CD1c-positive myeloid dendritic cell (primary cell): ENCODE data around the gene ACSL5.

Experiments used
- DNase-seq: peaks from one replicate; pipeline ENCODE4 v3.0.0-alpha.2; 2016; ENCODE audit errors: extremely low spot score

ACSL5 gene, protein sequence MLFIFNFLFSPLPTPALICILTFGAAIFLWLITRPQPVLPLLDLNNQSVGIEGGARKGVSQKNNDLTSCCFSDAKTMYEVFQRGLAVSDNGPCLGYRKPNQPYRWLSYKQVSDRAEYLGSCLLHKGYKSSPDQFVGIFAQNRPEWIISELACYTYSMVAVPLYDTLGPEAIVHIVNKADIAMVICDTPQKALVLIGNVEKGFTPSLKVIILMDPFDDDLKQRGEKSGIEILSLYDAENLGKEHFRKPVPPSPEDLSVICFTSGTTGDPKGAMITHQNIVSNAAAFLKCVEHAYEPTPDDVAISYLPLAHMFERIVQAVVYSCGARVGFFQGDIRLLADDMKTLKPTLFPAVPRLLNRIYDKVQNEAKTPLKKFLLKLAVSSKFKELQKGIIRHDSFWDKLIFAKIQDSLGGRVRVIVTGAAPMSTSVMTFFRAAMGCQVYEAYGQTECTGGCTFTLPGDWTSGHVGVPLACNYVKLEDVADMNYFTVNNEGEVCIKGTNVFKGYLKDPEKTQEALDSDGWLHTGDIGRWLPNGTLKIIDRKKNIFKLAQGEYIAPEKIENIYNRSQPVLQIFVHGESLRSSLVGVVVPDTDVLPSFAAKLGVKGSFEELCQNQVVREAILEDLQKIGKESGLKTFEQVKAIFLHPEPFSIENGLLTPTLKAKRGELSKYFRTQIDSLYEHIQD

DNA sequence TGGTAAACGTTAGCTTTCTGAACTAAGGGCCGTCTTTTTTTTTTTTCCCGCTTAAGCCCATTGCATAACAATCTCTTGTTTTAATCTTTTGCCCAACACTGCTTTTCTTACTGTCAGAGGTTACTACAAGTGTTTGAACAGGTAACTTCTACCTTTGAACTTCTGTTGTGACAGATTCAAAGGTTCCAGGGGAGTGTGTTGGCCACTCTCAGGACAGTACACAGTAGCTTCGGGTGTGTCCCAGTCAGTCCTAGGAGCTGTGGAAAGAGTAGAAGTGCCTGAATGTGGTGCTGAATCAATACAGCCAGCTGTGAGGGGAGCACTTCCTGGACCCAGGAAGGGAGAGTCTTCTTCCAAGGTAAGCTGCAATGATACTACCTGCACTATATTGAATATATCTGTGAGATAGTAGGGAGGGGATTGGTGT, at the start of gene ACSL5:
Gene ACSL5, plus strand, starts transcription at position 205 of the 427 bp plus-strand sequence. CDS start 20,831 bp downstream, outside the sequence.
- no peak for DNase-seq

DNA sequence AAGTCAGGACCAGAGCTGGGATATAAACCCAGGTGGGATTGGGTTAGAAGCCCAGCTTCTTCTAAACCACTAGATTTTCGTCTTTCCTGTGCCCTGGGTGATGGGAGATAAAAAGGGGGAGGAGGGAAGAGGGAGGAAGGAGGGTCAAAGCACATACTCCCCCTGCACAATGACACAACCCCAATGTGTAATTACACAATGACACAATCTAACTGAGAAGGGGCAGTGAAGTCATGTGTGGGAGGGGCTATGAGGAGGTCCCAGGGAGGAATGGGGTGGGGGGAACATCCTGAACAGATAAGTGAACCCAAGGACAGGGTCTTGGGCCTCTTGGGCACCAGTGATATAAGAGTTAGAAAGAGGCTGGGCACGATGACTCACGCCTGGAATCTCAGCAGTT, 46.2 kb upstream of the ACSL5 start:
- DNase-seq: no peak

- peak; percentile 37 for DNase-seq
Observed at GRCh38 chr10:112330162-112330561, 43.8 kb upstream of the ACSL5 start.

DNA sequence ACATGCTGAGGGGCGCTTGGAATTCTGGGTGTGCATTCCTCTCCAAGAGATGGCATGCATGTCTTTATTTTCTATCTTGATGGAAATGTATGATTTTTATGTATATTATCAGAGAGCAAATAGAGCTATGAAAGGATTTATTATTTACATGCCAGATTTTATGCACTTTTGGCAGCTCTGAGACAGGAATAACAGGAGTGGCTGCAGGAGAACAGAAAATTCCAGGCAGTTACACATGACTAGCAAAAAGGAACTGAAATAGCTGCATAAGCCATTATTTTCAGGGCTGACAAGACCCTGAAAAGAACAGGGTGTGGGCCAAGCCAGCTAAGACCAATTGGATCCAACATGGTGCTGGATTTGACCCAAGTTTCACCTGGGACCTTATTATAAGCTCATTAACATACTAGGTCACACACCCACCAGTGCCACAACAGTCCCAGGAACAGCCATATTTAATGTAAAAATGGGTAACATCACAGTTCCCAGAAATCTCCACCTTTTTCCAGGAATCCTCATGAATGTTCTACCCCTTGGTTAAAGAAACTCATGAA, 43.2 kb upstream of the ACSL5 start:
- DNase-seq: peak; percentile 21

DNA sequence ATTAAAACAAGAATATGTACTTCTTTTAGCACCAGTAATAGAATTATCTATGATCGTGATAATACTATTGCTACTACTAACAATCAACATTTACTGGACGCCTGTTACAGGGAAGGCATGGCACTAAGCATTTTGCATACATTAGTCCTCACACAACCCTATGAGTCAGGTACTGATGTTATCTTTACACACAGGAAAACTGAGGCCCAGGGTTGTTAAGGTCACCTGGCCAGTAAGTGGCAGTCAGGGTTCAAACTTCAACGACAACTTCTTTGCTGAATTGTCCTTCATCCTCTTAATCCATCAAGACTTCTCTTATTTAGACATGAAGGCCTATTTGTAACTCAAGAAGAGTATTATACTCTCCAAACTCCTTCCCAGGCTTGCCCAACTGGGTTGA, 41.9 kb upstream of the ACSL5 start:
- DNase-seq: no peak

DNA sequence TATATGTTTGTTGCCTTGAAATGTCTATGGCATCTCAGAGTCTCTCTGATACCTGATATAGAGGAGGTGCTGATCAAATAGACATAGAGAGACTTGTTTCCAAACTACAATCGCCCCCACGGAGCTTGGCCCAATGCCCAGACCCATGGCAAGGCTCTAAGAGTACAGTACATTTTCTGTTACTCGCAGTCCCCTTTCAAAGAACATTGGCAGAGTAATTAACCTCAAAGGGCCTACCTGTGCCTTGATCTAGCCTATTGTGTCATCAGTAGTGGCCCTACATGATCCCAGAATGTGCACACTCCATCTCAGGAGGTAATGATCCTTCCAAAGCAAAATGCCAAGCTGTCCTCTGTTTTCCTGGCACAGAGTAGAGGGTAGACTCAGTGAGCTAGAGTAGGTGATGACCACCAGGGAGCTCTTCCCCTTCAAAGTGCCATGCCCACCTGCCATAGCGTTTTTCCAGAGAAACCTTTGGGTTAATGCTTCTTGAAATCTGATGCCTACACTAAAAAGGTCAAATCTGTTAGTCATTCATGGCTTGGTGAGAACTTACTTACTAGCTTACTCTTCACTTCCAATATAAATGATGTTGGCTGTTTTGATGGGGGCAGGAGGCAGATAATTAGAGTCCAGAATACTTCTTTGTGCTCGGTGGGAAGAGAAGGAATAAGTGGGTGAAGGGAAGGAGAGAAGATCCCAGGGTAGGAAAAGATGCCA, 41.2 kb upstream of the ACSL5 start:
- no peak for DNase-seq

DNA sequence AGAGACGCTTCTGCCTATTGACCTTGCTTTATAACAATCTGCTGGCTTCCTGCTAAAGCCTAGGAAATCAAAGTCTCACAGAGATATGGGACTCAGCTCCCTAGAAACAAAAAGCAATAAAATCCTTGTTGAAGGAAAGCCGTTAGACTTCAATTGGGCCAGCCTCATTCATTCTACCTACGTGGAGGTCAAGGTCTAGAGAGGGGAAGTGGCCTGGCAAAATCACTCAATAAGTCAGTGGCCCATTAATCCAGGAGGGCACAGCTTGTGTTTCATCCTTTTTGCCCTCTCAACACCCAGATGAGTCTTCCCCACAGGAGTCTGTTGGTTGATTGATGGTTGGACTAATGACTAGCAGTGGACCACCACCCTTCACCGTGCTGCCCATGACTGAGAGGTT, 40.5 kb upstream of the ACSL5 start:
- no peak for DNase-seq

DNA sequence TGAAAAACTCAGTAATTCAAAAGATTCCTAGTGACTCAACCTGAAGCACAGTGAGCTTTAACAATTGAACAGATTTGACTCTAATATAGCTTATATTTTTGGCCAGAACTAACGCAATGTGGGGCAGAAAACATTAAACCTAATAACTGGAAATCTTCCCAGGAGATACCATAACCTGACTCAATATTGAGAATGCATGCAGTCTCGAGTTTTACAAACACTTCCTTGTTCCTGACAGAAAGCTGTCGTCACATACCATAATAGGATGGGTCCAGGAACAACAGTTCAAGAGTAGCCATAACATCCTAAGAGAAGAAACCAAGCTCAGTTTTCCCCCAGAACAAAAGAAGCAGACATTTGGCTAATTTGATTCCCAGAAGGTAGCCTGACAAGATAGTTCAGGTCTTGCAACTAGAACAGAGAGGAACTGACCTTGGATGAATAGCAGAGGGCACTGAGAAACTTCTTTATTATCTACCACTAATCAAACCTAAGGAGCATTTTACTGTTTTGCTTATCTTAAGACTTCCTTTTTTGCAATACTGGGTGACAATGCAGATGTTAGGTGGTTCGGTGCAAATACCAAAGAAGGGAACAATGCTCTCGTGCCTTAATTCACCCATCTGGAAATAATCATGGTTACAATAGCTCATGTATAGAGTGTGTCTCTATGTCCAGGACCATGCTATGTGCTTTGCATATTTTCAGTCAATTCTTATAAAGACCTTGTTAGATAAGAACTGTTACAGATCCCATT, 38.6 kb upstream of the ACSL5 start:
- DNase-seq: no peak

- no peak for DNase-seq
Observed at GRCh38 chr10:112335868-112336265, 38.0 kb upstream of the ACSL5 start.

DNA sequence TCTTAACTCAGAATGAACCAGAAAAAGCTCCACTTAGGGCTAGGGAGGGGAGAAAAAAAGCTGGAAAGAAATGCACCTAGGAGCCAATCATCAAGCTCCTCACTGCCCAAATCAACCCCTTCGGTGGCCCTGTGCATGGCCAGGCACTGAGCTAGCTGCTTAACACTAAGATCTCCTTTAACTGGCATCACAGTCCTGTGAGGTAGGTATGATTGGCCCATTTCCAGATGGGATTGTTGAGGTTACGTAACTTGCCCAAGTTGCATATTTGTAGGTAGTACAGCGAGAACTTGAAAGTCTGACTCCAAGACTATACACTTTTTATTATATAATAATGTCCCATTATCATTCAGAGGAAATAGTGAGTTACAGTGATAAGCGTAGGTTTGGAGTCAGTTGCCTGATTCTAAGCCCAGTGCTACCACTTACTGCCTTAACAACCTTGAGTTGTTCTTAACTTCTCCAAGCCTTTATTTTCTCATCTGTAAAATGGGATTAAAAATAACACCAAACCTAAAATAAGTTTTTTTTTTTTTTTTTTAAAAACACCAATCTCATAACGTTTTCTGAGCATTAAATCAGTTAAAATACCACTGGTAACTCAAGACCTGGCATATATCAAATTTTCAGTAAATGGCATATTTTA, 37.2 kb upstream of the ACSL5 start:
- no peak for DNase-seq

- no peak for DNase-seq
Observed at GRCh38 chr10:112338957-112339356, 35.0 kb upstream of the ACSL5 start.

DNA sequence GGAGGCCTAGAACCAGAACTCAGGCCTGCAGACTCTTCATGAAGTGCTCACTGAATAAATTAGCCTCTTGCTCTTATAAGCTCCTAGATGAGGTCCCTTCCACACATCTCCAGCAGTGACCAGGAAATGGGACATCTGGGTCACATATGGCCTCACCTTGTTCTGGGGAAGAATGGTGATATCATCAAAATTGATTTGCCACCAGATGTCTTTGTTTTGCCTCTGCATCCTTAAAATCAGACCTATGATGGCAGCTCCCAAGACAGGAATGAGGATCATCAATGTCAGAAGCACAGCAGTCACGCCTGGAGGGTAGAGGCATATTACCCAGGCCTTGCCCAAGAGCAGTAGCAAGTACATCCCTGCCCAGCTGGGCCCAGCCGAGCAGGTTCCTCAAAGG, 33.3 kb upstream of the ACSL5 start:
- no peak for DNase-seq

GRCh38 chr10:112343056-112343806, 30.7 kb upstream of the ACSL5 start:
- DNase-seq: no peak

DNA sequence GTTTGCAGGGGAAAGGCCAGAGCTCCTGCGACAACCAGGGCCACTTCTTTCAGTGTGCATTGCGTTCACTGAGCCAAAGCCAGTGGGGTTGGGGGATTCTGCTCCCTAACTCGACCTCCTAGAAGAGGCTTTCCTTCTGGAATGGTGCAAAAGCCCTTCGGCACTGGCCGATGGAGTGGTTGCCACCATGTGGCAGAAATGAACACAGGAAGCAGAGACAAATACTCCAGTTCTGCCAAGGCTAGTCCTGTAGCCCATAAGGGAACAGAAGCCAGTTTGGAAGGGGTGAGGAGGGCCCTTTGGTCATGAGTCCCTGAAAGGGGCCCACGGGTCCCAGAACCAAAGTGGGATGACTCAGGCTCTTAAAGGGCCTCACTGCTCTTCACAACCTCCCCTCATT, 29.7 kb upstream of the ACSL5 start:
- no peak for DNase-seq

GRCh38 chr10:112345202-112345601, 28.7 kb upstream of the ACSL5 start:
- DNase-seq: no peak

GRCh38 chr10:112345743-112346142, 28.2 kb upstream of the ACSL5 start:
- DNase-seq: no peak

GRCh38 chr10:112346774-112347173, 27.1 kb upstream of the ACSL5 start:
- no peak for DNase-seq

GRCh38 chr10:112347709-112348671, 25.9 kb upstream of the ACSL5 start:
- no peak for DNase-seq

GRCh38 chr10:112348759-112349158, 25.2 kb upstream of the ACSL5 start:
- DNase-seq: no peak
